Trophoblast cell (in vitro differentiated cells and primary cell): ENCODE measurements around the gene POLRMT.

Source experiments
- DNase-seq, 2 donors: peaks; one replicate each; pipeline ENCODE4 v3.0.0-alpha.2; 2016
- H2AFZ ChIP-seq: 2 replicates; pipeline ENCODE4 v1.6.1; 2013; ENCODE audit warnings: low read length, moderate library complexity, mild to moderate bottlenecking; ENCODE audit not compliant: insufficient read depth, poor library complexity
- H2AK5ac ChIP-seq: 2 replicates; pipeline ENCODE4 v1.6.1; 2013; ENCODE audit warnings: mild to moderate bottlenecking, low read length
- H2BK120ac ChIP-seq: 2 replicates; pipeline ENCODE4 v1.6.1; 2013; ENCODE audit warnings: low read length, mild to moderate bottlenecking, moderate library complexity; ENCODE audit not compliant: insufficient read depth, poor library complexity
- H2BK12ac ChIP-seq: 2 replicates; pipeline ENCODE4 v1.6.1; 2013; ENCODE audit warnings: mild to moderate bottlenecking, low read length, moderate library complexity
- H2BK5ac ChIP-seq: 2 replicates; pipeline ENCODE4 v1.6.1; 2013; ENCODE audit warnings: low read length, low read depth, moderate library complexity, mild to moderate bottlenecking; ENCODE audit not compliant: poor library complexity
- H3K14ac ChIP-seq: 2 replicates; pipeline ENCODE4 v1.6.1; 2013; ENCODE audit warnings: mild to moderate bottlenecking, low read length
- H3K18ac ChIP-seq: 2 replicates; pipeline ENCODE4 v1.6.1; 2013; ENCODE audit warnings: mild to moderate bottlenecking, low read length
- H3K23ac ChIP-seq: 2 replicates; pipeline ENCODE4 v1.6.1; 2013; ENCODE audit warnings: low read length
- H3K27ac ChIP-seq: 2 replicates; pipeline ENCODE4 v1.5.1; 2013; ENCODE audit warnings: low read depth, mild to moderate bottlenecking, inconsistent platforms, low read length, moderate library complexity
- H3K27me3 ChIP-seq: 2 replicates; pipeline ENCODE4 v1.6.1; 2013; ENCODE audit warnings: inconsistent platforms, mild to moderate bottlenecking, low read length, moderate library complexity; ENCODE audit not compliant: insufficient read depth
- H3K36me3 ChIP-seq, 2 experiments: 1 replicate in 1 of 2; 2 replicates in 1 of 2; pipeline ENCODE4 v1.6.1; 2013; ENCODE audit warnings: low read length in 2 of 2, mild to moderate bottlenecking in 2 of 2, moderate library complexity in 1 of 2; ENCODE audit not compliant: insufficient read depth in 2 of 2, control insufficient read depth in 1 of 2
- H3K4ac ChIP-seq: 2 replicates; pipeline ENCODE4 v1.6.1; 2013; ENCODE audit warnings: low read depth, mild to moderate bottlenecking, low read length, moderate library complexity
- H3K4me1 ChIP-seq, 2 experiments: 1 replicate in 1 of 2; 2 replicates in 1 of 2; pipeline ENCODE4 v1.6.1; 2013; ENCODE audit warnings: low read length in 2 of 2, mild to moderate bottlenecking in 2 of 2, moderate library complexity in 1 of 2; ENCODE audit not compliant: insufficient read depth in 2 of 2, control insufficient read depth in 1 of 2
- H3K4me2 ChIP-seq: 2 replicates; pipeline ENCODE4 v1.6.1; 2013; ENCODE audit warnings: inconsistent platforms, mild to moderate bottlenecking, low read length, moderate library complexity
- H3K4me3 ChIP-seq: 2 replicates; pipeline ENCODE4 v1.5.1; 2013; ENCODE audit warnings: mild to moderate bottlenecking, low read depth, low read length, inconsistent platforms
- H3K79me1 ChIP-seq: one replicate; pipeline ENCODE4 v1.6.1; 2013; ENCODE audit warnings: low read length
- H3K79me2 ChIP-seq: 2 replicates; pipeline ENCODE4 v1.6.1; 2013; ENCODE audit warnings: low read length, mild to moderate bottlenecking; ENCODE audit not compliant: control insufficient read depth, insufficient read depth, poor library complexity
- H3K9ac ChIP-seq: 2 replicates; pipeline ENCODE4 v1.6.1; 2013; ENCODE audit warnings: mild to moderate bottlenecking, low read length
- H3K9me3 ChIP-seq: 2 replicates; pipeline ENCODE4 v1.6.1; 2013; ENCODE audit warnings: low read depth, mild to moderate bottlenecking, control low read depth, inconsistent platforms, low read length; ENCODE audit not compliant: insufficient read depth
- H4K12ac ChIP-seq: 2 replicates; pipeline ENCODE4 v1.6.1; 2013; ENCODE audit warnings: low read depth, mild to moderate bottlenecking, low read length, moderate library complexity
- H4K8ac ChIP-seq: 2 replicates; pipeline ENCODE4 v1.6.1; 2013; ENCODE audit warnings: low read depth, mild to moderate bottlenecking, low read length, moderate library complexity
- H4K91ac ChIP-seq: one replicate; pipeline ENCODE4 v1.6.1; 2013; ENCODE audit warnings: low read depth, mild to moderate bottlenecking, low read length, moderate library complexity
- WGBS: extraction: QIAGEN DNeasy Blood & Tissue Kit; methylation state at CpG from one replicate; pipeline ENCODE4 v1.1.7; 2013; ENCODE audit warnings: missing lambda C conversion rate; ENCODE audit not compliant: insufficient read length, insufficient coverage; ENCODE audit errors: extremely low coverage; 5-methylcytosine and 5-hydroxymethylcytosine counted together

The POLRMT gene

GRCh38 chr19:570251-570686 is 63.1 kb downstream of the POLRMT start:
- Histone ChIP-seq H4K12ac (no peak overlapping the region), H4K8ac (no peak overlapping the region), H3K4me1 (peaks cover 24 to 32% of the 10 kb centered on the region in 2 experiments), H3K4me2 (no peak overlapping the region), H3K79me1 (peaks cover 29% of the 10 kb centered on the region), H3K23ac (no peak overlapping the region), H2BK12ac (peak overlapping the region; percentile 32), H3K14ac (no peak overlapping the region), H2BK5ac (no peak overlapping the region), H3K27ac (no peak overlapping the region), H3K18ac (no peak overlapping the region), H3K4ac (no peak overlapping the region), H3K36me3 (no peaks in the 10 kb centered on the region), H3K4me3 (no peak overlapping the region), H3K9me3 (peaks cover 3% of the 10 kb centered on the region), H3K79me2 (peaks cover 23% of the 10 kb centered on the region), H3K27me3 (no peaks in the 10 kb centered on the region), H2AFZ (no peak overlapping the region), H2BK120ac (no peak overlapping the region), H4K91ac (no peak overlapping the region), H2AK5ac (no peak overlapping the region), H3K9ac (no peak overlapping the region)
- DNase-seq, result peak; percentile 87 to 90
- no CpG with 5 or more reads among the region's 25 CpGs for WGBS

DNA sequence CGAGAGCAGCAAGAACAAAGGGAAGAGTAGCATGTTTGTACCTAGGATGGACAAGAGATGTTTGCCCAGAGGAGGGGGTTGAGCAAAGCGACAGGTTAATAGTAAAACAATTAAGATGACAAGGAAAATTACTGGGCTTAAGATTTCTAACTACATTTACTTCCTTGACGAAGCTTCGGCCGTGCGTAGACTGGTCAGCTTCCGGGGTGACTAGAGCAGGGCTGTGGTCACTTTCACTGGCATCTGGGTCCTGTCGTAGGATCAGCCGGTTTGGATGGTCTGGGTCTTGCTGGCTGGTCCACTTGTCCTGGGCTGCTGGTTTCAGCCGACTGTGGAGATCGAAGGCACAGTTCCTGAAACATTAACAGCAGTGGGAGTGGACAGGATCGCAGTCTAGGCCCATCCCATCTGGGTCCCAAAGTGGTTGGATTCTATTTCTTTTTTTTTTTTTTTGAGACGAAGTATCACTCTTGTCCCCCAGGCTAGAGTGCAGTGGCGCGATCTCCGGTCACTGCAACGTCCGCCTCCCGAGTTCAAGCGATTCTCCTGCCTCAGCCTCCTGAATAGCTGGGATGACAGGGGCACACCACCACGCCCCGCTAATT is 65.9 kb downstream of the POLRMT start:
- Histone ChIP-seq H2AFZ (peak overlapping the region; percentile 6), H3K4ac (no peak overlapping the region), H3K14ac (peak overlapping the region; percentile 92), H3K79me1 (peaks cover 20% of the 10 kb centered on the region), H3K18ac (peak overlapping the region; percentile 95), H3K27me3 (no peaks in the 10 kb centered on the region), H3K79me2 (peaks cover 2% of the 10 kb centered on the region), H2BK120ac (peak overlapping the region; percentile 93), H4K91ac (peak overlapping the region; percentile 86), H3K27ac (peak overlapping the region; percentile 88), H3K9me3 (peaks cover 4% of the 10 kb centered on the region), H3K4me3 (no peak overlapping the region), H3K4me1 (peaks cover 16 to 19% of the 10 kb centered on the region in 2 experiments), H4K8ac (peak overlapping the region; percentile 82), H3K23ac (no peak overlapping the region), H2BK5ac (peak overlapping the region; percentile 90), H2BK12ac (peak overlapping the region; percentile 98), H3K9ac (no peak overlapping the region), H2AK5ac (peak overlapping the region; percentile 81), H4K12ac (peak overlapping the region; percentile 16), H3K4me2 (peak overlapping the region; percentile 9), H3K36me3 (no peaks in the 10 kb centered on the region)
- no peak for DNase-seq
- no CpG with 5 or more reads among the region's 22 CpGs for WGBS
